HG03135 (cell line): Measurements from ENCODE around the gene FAT1.

Experiments
- ATAC-seq: cut with Tn5 transposase; IDR thresholded peaks from one replicate; pipeline ENCODE4 v1.9.1; 2021; ENCODE audit warnings: mild to moderate bottlenecking, moderate library complexity; ENCODE audit not compliant: unreplicated experiment

The FAT1 gene

DNA sequence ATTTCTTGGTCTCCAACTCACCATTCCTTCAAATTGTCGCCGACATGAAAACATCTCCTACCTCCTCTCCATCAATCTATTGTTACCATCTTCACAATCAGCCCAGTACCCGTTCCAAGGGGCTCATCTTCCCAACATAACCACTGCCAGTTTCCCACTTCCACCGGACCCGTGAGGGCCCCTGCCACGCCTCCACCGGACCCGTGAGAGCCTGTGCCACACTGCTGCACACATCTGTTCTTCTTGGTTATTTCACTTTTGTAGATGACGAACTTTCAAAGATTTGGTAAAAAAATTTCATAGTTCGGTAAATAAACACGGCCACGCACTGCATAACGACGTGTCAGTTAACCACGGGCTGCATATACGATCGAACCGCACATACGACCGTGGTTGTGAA, 65.0 kb downstream of the FAT1 start:
- ATAC-seq, result no peak

DNA sequence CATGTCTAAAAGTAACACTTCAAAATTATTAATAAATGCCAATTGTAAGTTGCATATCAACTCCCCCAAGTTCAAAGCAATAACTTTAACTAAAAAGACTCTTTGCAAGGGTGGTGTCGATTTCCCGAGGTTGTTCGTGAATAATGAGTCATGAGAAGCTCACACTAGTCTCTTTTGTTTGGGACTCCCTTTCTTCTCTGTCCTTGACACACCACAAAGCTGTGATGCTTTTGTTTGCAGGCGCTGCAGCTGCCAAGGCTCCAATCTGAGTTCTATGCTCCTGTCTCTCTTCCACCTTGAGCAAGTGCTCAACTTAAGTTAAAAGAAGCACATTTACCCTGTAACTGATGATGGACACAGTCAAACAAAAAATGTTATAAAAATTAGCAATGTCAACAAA, 65.9 kb downstream of the FAT1 start:
- no peak for ATAC-seq

DNA sequence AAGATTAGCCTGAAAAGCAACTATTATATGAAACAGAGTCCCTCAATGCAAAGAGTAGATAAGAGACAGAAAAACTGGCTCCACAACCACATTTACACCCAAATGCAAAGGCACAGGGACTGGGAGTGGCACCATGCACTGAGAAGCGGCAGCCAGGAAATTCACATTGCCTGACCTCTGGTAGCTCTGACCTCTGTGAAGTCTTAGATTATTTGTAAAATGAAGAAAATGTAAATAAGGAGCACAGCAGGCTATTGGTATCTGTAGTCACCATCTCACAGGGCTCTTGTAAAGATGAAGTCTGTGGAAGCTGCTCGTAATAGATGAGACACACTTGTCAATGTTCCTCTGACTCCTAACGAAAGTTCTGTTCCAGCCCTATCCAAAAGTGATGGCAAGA, 69.7 kb downstream of the FAT1 start:
- ATAC-seq, result no peak

DNA sequence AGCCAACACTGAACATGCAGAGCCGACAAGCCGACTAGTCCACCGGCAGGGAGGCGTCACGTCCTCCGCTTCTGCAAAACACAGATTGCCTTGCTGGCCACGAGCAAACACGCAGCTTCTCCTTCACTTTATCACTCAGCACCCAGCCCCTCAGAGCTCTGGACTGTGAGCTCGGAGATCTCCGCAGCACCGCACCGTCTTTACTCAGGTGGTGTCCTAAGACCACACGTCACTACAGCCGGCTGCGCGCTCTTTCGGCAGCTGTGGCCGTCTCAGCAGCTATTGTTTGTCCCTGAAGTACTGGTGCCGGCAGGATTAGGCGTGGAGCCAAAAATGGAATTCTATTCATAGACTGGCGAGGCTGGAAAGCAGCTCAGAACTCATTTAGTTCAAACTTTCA, 72.0 kb downstream of the FAT1 start:
- no peak for ATAC-seq

DNA sequence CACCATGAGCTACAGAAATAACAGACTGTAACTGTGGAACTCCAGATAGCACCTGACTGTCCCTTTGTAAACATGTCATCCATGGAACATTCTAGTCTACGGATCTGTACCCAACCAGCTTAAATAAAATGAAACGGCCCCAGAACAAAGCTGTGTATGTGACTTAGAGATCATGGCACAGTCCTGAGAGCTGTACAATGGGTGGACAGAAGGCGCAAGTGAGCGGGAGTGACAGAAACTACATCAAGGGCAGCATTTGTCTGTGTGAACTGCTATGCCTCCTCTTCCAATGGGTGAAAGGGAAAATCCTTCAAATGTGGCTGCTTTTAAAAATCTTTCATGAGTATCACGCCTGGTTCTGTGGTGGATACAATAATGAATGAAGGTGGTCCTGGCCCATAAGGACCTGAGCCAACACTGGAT, 72.5 kb downstream of the FAT1 start:
- ATAC-seq, result no peak

DNA sequence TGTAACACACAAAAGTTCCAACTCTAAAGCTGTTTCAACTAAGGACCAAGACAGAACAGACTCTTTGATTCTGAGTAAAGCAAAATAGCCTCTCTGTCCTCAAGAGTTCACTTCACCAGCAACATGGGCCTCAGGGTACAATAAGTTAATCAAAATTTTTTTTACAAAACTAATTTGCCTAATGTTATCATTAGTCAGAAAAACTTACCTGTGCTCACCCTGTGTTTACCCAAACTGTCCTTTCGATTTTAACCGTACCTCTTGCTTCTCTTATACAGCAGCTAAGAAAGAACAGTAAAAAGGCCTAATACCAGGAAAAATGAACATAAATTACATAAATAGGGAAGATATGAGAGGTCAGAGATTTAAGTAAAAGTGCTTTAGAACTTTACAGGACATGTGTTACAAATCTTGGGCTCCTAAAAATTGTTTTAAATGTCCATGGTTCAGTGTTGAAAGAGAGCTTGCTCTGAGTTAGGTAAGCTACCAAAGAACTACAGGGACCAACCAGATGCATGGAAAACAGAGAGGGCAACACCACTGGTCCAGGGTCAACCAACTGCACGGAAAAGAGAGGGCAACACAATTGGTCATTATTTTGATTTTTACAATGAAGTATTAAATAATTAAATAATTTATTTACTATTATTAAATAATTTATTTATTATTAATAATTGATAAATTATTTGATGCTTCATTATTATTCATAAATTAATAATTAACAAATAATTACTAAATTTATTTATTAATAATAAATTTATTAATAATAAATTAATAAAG, 73.1 kb downstream of the FAT1 start:
- ATAC-seq, result no peak

DNA sequence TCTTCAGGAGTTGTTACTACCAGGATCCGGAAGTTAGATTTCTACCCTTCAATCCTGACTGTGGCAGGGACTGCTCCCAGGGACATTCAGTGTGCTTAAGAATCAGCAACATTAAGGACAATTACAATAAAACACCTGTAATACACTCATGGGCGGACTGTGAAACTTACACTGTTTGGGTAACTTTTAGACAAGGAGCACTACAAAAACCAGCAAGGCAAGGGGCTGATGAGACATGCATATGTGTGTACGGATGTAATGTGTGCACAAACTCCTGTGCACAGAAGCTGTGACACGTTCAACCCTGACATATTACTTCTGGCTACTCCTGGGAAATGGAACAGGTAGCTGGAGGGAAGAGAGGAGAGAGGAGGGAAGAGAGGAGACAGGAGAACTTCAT, 75.8 kb downstream of the FAT1 start:
- ATAC-seq, result no peak

DNA sequence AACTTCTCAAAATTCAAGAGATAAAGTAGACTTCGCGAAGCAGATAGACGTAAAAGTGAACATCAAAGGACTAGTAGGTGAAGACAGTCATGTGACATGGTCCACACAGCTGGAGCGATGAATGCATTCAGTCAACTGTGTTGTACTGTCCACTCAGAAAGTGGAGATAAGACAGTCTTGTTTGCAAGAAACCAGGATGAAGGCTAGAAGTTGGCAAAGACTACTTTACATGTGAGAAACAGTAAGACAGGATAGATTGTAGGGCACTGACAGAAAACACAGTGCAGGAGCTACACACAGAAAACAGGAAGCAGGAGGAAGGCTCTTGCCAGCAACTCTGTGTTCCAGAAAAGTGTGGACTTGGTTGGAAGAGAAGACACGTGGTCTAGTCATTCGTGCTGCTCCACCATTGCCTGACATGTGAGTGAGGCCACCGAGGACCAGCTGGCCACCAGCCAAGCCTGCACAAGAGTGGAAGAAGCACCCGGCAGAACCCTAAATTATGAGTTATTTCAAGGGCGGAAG, 78.9 kb downstream of the FAT1 start:
- ATAC-seq, result no peak

DNA sequence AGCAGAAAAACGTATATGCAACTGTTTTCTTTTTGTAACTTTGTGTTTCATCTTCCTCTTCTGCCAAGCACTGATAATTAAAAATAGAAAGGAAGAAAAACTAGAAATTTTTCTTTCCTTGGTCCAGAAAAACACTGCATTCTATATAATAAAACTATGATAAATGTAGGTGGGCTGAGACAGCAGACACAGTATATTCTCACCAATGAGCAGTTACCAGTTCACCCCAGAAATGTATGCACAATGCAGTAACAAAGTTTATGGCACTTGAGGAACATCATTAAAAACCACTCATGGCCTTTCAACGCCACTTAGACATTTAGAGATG, 79.4 kb downstream of the FAT1 start:
- ATAC-seq, result no peak

DNA sequence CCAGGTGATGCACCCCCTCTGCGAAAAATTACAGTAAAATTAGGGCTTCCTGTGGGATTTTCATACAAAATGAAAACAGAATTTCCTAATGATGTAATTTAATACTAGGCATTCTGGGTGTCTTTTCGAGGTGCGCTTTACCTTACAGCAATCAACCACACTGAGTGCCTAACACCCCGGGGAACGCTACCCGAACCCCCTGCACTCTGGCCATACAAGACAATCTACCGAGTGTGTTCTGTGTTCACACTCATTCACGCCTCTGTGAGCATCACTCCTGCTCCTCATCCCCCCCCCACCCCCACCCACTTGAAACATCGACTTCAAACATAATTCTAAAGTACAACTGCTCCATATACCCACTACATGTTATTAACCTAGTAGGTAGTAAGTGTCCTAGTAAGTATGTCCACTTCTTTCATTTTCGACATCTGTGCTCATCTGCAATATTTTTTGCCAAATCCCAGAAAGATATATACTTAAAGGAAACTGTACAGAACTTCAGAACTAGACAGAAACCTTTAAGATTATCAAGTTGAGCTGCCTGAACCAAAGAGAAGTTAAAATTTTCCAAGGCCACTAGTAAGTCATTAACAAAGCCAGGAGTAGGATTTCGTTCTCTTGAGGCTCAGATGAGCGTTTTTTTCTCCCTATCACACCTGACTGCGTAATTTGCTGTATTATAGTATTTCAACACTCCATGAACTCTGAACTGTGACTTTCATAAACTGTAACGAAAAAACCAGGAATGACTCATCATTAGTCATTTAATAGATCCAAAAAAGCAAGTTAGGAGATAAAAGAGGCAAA, 80.0 kb downstream of the FAT1 start:
- no peak for ATAC-seq

DNA sequence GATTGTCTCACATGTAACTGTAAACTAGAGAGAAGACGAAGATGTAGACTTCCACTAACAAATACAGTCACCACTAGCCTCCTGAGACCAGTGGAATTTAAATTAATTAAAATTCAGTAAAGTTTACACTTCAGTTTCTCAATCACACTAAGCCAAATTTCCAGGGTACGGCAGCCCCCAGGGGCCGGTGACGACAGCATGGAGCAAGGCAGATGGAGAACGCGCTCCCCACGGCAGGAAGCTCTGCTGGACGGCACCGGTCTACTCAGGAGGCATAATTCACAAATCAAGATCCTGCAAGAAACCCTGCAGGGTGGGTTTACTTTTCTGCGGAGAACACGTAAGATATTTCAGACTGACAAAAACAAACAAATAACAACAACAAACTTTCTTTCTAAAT, 80.7 kb downstream of the FAT1 start:
- no peak for ATAC-seq

DNA sequence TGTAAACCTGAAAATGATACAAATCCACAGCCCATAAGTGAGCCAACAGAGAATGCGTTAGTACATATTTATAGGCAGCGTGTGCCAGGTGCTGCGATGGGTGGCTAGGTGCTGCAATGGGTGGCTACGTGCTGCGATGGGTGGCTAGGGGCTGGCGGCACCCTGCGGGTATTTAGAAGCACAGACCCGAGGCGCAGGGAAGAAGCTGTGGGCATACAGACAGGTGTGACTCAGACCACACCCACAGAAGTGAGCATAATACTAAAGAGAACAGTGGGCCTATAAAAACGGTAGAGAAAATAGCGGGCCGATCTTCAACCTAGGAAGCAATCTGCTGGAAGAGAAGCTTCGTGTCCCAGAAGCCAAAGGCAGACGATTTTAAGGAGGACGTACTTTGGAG, 81.1 kb downstream of the FAT1 start:
- no peak for ATAC-seq

DNA sequence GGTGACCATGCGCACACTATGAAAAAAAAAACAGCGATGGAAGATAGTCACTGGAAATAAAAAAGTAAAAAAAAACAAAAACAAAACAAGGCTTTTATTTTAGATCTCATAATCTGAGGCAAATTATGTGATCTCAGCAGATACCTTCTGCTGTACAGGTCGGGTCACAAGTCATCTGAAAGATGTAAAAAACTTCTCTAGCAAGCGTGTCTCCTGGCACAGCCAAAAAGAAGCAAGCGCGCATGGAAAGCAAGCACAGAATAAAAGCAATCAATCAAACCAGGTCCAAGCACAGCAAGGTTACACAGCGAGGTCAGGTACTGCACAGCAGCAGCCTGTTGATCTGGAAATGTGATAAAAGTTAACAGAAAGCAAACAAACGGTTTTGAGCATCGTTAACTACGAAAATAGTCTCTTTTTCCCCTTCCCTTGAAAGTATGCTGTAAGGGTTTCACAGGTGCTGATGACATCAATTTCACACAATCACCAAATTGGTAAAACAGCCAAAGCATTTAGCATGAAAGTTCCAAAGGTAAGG, 89.0 kb downstream of the FAT1 start:
- ATAC-seq, result no peak

DNA sequence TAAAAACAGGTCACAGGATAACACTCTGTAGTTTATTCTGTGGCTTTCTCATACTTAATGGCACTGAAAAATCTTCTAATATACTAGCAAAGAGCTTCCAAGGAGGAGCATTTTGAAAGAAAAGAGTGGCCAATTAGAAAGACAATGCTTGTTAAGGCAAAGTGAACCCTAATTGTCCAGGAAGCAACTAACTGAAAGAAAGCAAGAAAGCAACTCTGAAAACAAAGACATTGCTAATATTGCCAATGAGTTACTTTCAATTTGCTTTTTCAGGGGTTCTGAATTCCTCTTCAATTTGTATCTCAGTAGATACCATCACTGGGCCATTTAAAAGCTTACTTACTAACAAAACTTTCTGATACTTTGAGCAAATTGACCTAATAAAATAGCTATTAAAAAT, 89.8 kb downstream of the FAT1 start:
- ATAC-seq, result no peak

DNA sequence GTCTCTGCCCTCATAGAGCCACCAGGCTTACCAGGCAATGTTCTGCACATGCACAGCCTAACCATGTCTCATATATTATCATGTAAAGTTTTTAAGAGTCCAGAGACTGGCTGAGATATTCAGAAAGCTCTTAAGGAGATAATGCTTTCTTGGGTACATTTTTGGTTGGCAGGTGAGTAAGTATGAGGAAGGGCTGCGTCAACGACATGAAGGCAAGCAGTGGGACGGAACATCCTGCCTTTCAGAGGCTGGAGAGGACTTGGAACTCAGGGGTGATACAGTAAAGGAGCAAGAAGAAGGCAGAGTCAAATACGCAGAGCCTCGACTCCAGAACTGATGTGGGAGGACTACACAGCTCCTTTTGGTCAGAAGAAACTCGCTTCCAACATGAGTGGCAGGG, 93.5 kb downstream of the FAT1 start:
- ATAC-seq, result no peak

DNA sequence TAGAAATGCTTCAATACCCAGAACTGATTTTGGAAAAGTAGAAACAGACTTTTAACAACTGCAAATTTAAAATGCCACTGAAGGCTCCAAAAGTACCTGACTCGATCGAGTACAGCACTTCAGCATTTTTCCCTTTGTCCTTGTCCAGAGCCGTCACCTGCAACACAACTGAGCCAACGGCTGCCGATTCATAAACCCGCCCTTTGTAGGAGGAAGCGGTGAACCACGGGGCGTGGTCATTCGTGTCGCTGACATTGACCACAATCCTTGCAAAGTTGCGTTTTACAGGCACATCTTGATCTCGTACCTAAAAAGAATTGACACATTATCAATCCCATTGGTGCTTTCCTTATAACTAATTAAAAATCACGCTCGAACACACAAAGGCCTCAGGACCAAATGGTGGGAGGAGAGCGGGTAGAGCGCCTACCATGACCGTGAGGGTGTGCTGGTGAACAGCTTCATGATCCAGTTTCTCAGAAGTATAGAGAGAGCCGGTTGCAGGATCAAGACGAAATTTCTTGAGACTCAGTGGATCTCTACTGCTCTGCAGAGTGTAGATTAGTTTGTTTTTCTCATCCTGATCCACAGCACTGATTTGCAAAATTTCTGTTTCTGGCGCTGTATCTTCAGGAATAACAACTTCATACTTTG, 95.5 kb downstream of the FAT1 start:
- ATAC-seq, result no peak

DNA sequence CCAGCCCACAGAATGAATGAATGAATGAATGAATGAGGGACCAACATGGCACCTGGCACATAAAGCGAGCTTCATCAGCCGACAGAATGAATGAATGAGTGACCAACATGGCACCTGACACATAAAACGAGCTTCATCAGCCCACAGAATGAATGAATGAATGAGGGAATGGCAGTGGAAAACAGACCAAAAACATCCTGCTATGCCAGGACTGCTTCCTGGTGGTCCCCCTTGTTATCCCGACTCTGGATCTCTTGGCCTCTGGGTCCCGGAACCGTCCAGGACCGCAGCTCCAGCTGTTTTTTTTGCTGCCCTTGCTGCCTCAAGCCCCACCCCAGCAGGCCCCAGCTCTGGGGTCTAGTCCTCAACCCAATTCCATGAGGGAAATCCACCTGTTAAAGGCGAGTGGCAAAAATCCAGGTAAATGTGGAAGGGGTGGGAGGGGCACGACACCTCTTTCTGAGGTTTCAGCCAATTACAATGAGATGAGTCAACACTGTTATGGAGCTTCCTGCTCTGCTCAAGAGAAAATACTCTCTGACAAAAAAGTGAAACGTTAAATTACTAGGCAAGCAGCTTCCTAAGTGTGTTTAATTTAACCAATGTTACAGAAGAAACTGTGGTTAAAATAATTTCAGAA, 96.3 kb downstream of the FAT1 start:
- no peak for ATAC-seq

DNA sequence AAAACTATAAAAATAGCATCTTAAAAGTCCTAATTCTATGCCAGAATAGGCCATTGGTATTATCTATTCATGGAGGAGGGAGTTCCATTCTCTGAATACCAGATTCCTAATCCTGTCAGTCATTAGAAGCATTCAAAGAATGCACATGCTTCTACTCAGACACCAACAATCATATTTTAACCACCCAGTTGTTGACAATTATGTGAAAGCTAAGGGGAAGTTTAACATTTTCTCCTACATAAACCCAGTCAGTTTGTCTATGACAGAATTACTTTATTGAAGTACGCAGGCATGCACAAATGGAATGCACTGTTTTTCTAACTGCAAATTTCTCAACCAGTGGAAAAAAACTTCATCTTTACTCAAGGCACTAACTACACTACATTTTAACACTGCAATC, 98.7 kb downstream of the FAT1 start:
- no peak for ATAC-seq

DNA sequence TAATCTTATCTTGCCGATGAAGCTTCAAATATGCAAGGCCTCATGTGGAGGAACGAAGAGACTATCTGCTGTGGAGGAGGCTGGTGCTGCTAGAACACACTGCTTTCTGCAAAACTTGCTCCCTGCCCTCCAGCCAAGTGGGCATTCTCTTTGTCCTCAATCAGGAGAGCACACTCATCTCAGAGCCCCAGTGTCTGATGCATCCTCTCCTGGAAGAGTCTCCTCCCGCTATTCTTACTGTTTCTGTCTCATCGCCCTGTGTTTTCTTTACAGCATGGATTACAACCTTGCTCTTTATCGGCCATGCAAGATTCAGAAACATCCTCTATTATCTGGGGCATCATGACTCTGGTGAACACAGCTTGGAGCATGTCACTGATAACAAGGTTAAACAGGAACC, 100.1 kb downstream of the FAT1 start:
- ATAC-seq, result no peak

DNA sequence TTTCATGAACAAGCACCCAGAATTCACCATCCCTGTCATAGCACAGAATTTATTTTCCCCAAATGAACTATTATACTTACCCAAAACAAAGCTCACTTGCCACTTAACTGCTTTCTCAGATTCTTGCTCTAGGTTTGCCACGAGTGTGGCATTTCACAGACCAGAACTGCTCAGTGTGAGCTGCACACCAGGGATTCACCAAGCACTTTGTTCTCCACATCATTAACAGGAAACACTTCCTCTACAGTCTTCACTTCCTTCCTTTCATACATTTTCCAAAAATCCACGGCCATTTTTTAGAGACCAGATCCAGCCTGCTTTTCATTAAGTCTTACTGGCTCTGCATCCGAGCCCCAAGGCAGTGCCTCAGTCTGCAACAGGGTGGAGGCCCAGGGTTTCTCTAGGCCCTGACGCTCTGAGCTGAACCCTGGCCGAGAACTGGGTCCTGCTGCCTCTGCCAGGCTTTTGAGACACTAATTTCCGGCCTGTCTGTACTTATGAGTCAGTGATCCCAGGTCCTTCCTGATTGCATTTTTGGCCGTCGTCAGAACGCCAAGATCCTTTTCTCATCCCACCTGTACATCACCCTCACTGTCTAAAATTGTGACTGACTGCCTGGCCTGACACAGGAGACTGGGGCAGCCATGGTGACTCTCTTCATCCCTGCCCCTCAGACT, 100.7 kb downstream of the FAT1 start:
- no peak for ATAC-seq
